Measurements from ENCODE around the gene TULP4. TPM values are rescaled to one million over a fixed set of nuclear protein-coding genes. Genes with fewer than 3 reads are reported as not detected.

The TULP4 gene
- total and polyA plus RNA-seq, 2 of the 8 experiments (the other 6 are each of a cell fraction or from before 2014, with no cell fraction given), result 7.7 to 51.6 TPM

GRCh38 chr6:158410784-158411183, 98.5 kb downstream of the TULP4 start:
- no peak overlapping the region for H2BK5ac ChIP-seq (ENCODE audit: low read depth, low read length)
- H2BK12ac ChIP-seq (ENCODE audit: low read depth, low read length), result no peak overlapping the region
- TF ChIP-seq POU5F1 (IDR thresholded peaks at IDR 0.05; ENCODE audit: low read depth, low read length) (no peak), ATF3 (IDR thresholded peaks at IDR 0.05; ENCODE audit: insufficient read depth, low read depth, low read length) (no peak), SP2 (IDR thresholded peaks at IDR 0.05; ENCODE audit: low read length) (no peak), SIN3A (conservative IDR thresholded peaks at IDR 0.05 in 1 of 2, IDR thresholded peaks at IDR 0.05 in 1 of 2; ENCODE audit: low read depth in 1 of 2, low read length in 2 of 2) (no peak), JUN (IDR thresholded peaks at IDR 0.05; ENCODE audit: low read depth, low read length) (no peak), RNF2 (IDR thresholded peaks at IDR 0.05; ENCODE audit: borderline replicate concordance, low read depth, low read length, missing control alignments, poor library complexity, severe bottlenecking) (no peak), ZNF274 (IDR thresholded peaks at IDR 0.05; ENCODE audit: borderline replicate concordance, extremely low read depth, low read length) (no peak), NRF1 (IDR thresholded peaks at IDR 0.05; ENCODE audit: low read depth, low read length) (no peak)
- H3K79me1 ChIP-seq (ENCODE audit: low read depth, low read length), result no peaks in the 10 kb centered on the region
- H2BK15ac ChIP-seq (ENCODE audit: low read length), result no peak overlapping the region
- H3K27ac ChIP-seq (ENCODE audit: low read depth, low read length), result no peak overlapping the region
- no peak overlapping the region for H3K9ac ChIP-seq (replicated peaks in 1 of 4; ENCODE audit: extremely low read depth in 1 of 4, low read depth in 3 of 4, low read length in 3 of 4)
- H2AK5ac ChIP-seq (ENCODE audit: low read depth, low read length), result no peak overlapping the region
- no peak overlapping the region for H2BK20ac ChIP-seq (ENCODE audit: low read length)
- H3K4me2 ChIP-seq (ENCODE audit: insufficient read depth in 1 of 2, low read depth in 2 of 2, low read length in 2 of 2), result no peak overlapping the region
- DNase-seq (ENCODE audit: low read depth in 1 of 2, low spot score in 2 of 2) (no peak), FAIRE-seq (no peak)
- no peaks in the 10 kb centered on the region for H3K23me2 ChIP-seq (ENCODE audit: low read depth, low read length)
- ChIA-PET POLR2A (ENCODE audit: partially characterized antibody) (no interaction called here), CTCF (ENCODE audit: partially characterized antibody) (interaction anchor here (1.1 to 1.6 kb wide), 2 partner anchors 103 to 190 kb away, joined by 3 to 6 read pairs; no protein-coding TSS in a partner anchor)
- no peak overlapping the region for H3K18ac ChIP-seq (ENCODE audit: extremely low read depth, low read length)
- H3K9me3 ChIP-seq (ENCODE audit: insufficient read depth in 2 of 2, low read depth in 1 of 2, low read length in 1 of 2), result no peaks in the 10 kb centered on the region
- peaks cover 0 to 1% of the 10 kb centered on the region in 2 experiments for H4K20me1 ChIP-seq (replicated peaks in 1 of 2; ENCODE audit: control insufficient read depth in 1 of 2, insufficient read depth in 2 of 2, low read length in 2 of 2)
- H4K8ac ChIP-seq (ENCODE audit: extremely low read depth, insufficient read depth, low read length), result no peak overlapping the region
- H4K5ac ChIP-seq (ENCODE audit: insufficient read length, low read depth, low read length), result no peak overlapping the region
- H3K79me2 ChIP-seq (ENCODE audit: control insufficient read depth in 1 of 2, insufficient read depth in 2 of 2, low read length in 2 of 2), result no peaks in the 10 kb centered on the region
- H3K23ac ChIP-seq (ENCODE audit: insufficient read length), result no peak overlapping the region
- no peak overlapping the region for H3K4me3 ChIP-seq (ENCODE audit: extremely low read depth in 1 of 4, insufficient read depth in 2 of 4, low read depth in 3 of 4, low read length in 4 of 4)
- no peaks in the 10 kb centered on the region for H3K27me3 ChIP-seq (replicated peaks in 1 of 4; ENCODE audit: control insufficient read depth in 3 of 4, extremely low read depth in 1 of 4, insufficient read depth in 3 of 4, low read length in 3 of 4)
- H3K14ac ChIP-seq (ENCODE audit: insufficient read length), result no peak overlapping the region
- H3K36me3 ChIP-seq (ENCODE audit: control insufficient read depth in 2 of 4, insufficient read depth in 4 of 4, low read length in 3 of 4), result peaks cover 0 to 2% (median 0%) of the 10 kb centered on the region in 4 experiments; a peak in 1 of 8 replicates
- WGBS, 2 experiments (ENCODE audit: extremely low coverage in 1 of 2, insufficient coverage in 1 of 2, insufficient read length in 1 of 2, insufficient replicate concordance in 2 of 2, low coverage in 1 of 2, low lambda C conversion rate in 2 of 2, missing lambda C conversion rate in 1 of 2), result 92% methylated on average over 8 of the region's 8 CpGs; no CpG with 5 or more reads in 1 of the 2 experiments
- no peaks in the 10 kb centered on the region; a peak in 2 of 7 replicates for H3K4me1 ChIP-seq (replicated peaks in 1 of 4; ENCODE audit: control insufficient read depth in 3 of 4, insufficient read depth in 4 of 4, low read length in 3 of 4)
- no peak overlapping the region for H4K91ac ChIP-seq (replicated peaks; ENCODE audit: insufficient read length, low read length)
- H2AFZ ChIP-seq (ENCODE audit: low read length), result no peak overlapping the region
- H2BK120ac ChIP-seq (replicated peaks; ENCODE audit: low read depth, low read length), result no peak overlapping the region
- no peak overlapping the region for H3K4ac ChIP-seq (replicated peaks; ENCODE audit: insufficient read length, low read depth, low read length)
- H3K56ac ChIP-seq (replicated peaks; ENCODE audit: insufficient read length, low read depth, low read length), result no peak overlapping the region
